Gastroesophageal sphincter (tissue), 3 donors: Measurements from ENCODE around the gene KIAA2012.

Experiments
- POLR2AphosphoS5 ChIP-seq: sonication (generic); formaldehyde crosslinking; IDR thresholded peaks from one replicate; pipeline ENCODE4 v1.6.1; 2017; ENCODE audit warnings: antibody characterized with exemption
- TF ChIP-seq, protein P1 (sequence below), 4 experiments: fragments of 200-600 bp in 2 of 4; fragments of 450-650 bp in 2 of 4; sonication (generic) in 1 of 4; IDR thresholded peaks; one replicate each; pipeline ENCODE4 v1.5.1; 2017 to 2019; ENCODE audit warnings: antibody characterized with exemption in 4 of 4, mild to moderate bottlenecking in 2 of 4, moderate library complexity in 2 of 4

DNA sequence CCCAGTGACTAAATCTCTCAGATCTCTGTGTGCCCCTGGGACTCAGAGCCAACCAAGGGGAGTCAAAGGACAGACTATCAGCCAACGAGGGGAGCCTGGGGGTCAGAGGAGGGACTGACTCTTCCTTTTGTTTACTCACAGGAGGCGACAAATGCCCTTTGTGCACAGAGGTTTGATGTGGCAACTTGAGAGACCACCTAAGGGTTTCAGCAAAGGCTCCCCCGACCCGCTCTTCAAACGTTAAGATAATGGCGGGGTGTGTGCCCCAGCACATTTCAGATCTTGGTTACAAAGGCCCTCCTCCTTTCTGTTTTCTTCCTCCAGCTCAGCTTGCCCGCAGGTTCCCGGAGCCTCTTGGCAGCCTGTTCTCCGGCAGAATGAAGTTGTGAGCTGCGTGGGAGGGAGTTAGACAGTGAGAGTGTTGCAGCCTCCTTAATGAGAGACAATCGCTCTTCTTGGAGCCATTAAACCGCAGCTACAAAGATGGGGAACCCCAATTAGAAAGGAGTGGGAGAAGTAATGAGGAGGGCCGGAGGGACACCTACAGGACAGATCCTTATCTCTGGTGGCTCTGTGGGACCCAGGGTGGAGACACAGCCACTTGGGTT, 76.2 kb downstream of the KIAA2012 start:
- TF ChIP-seq, protein P1, sequence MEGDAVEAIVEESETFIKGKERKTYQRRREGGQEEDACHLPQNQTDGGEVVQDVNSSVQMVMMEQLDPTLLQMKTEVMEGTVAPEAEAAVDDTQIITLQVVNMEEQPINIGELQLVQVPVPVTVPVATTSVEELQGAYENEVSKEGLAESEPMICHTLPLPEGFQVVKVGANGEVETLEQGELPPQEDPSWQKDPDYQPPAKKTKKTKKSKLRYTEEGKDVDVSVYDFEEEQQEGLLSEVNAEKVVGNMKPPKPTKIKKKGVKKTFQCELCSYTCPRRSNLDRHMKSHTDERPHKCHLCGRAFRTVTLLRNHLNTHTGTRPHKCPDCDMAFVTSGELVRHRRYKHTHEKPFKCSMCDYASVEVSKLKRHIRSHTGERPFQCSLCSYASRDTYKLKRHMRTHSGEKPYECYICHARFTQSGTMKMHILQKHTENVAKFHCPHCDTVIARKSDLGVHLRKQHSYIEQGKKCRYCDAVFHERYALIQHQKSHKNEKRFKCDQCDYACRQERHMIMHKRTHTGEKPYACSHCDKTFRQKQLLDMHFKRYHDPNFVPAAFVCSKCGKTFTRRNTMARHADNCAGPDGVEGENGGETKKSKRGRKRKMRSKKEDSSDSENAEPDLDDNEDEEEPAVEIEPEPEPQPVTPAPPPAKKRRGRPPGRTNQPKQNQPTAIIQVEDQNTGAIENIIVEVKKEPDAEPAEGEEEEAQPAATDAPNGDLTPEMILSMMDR (IDR thresholded peaks at IDR 0.05): no peak
- TF ChIP-seq POLR2AphosphoS5: peak; percentile 52
